Activated CD4-positive, alpha-beta T cell treated with anti-CD3 and anti-CD28 coated beads for 1 hour (primary cell): ENCODE data around the gene AATF.

Source experiments
- DNase-seq: peaks from one replicate; pipeline ENCODE4 v3.0.0-alpha.2; 2020

AATF gene

DNA sequence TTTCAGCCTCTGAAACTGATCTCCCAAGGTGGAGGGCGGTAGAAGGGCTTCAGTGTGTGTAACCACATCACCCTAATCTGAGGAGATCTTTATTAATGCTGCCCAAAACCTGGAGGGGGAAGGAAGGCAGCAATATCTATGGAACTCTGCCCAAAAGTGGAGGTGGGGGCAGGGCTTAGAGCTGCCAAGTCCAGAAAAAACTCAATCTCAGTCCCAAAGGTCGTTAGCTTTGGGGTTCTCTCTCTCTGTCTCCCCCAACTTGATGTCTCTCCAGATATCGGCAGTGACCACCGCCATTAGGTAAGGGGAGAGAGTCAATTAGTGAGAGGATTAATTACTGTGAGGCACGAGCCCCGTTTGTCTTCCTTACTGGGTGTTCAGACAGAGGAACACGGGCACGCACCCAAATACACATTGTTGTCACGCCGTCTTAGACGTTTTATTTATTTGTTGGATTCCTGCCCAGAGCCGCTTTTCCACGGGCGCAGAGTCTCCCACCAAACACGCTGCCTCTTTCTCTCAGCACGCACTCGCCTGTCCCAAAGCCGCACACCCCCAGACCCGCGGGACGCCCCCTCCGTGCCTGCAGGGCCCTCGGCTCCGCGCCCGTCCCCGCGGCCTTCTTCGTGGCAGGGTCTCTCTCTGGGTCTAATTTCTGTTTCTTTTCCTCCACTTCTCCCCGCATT lies 16.9 kb upstream of the AATF start:
- DNase-seq, result no peak

GRCh38 chr17:36932383-36932693 lies 16.4 kb upstream of the AATF start:
- no peak for DNase-seq

DNA sequence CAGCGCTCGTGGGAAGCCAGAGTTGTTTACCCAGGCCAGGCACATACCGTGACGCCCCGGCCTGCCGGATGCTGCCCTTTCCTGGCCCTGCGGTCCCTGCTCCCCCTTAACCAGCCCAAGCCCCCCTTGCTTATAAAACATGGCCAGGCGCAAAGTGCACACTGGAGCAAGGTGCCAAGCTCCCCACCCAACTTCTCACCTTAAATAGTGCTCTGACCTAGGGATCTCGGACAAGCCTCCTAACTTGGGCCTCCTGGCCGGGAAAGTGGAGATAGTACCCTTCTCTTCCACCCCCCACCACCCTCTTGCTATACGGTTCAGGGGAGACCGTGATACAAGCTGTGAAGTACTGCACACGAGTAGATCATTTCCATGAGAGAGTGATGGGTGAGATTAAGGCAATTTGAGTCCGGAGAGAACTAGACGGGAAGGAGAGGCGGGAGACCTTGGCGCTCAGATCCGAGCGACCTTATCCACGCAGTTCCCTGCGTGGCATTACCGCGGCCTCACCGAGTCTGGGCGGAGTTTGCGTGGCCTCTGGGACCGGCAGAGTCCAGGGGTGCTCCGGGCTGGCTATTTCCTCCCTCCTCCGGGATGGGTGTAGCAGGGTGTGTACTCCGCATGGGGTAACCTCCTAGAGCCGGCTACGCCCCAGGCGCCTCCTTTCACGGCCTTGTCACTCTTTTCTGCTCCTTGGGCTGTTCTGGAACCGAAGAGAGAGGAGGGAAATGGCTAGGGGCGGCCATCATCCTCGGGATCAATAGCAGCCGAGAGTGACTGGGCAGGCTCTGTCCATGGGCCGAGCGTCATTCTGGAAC lies 15.9 kb upstream of the AATF start:
- DNase-seq, result no peak

DNA sequence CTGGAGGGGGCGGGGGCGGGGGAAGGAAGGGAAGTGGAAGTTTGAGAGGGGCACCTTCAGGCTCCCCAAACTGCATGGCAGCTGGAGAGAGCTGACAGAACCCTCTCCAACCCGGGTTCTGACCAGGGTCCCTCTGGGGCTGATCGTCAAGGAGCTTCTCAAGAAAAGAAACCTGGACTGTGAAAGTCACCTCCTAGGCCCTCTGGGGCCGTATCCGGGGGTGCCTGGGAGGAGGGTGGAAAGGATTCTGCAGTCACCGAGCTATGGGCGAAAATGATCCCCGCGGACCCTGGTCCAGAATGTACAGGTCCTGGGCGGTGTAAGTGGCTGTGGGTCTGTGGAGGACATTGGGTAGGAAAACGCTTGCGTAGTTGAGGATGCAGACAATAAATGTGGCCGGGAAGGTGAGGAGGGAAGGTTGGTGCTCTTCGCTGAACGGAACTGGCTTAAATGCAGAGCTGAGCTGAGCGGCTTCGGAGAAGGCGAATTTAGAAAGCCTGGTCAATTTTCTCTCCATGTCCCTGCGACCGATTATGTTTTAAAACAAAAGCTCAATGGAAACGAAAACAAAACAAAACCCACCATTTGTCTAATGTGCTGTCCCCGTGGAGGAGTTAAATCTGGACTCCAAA lies 15.1 kb upstream of the AATF start:
- no peak for DNase-seq

DNA sequence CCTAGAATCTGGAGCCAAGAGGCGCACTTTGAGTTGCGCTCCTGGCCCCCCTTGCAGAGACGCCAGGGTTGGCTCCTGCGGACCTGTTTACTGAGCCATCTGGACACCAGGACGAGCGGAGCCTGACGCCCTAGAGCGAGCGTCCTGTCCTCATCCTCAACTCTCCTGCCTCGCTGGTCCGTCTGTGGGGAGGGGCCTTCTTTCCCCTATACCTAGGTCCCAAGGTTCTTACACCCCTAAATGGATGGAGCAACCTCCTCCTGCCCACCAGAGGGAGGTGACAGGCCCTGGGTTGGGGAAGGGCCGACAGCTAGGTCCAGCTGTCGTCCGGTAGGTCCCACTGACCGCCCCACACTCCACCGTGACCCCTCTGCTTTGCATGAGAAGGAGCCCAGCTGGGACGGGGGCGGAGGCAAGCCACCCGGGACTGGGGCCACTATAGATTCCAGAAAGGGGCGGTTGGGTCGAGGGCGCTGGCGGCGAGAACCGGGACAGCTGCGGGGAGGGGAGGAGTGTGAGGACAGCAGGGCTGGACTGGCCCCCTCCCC lies 14.5 kb upstream of the AATF start:
- DNase-seq, result no peak

GRCh38 chr17:36934692-36935630 lies 13.8 kb upstream of the AATF start:
- no peak for DNase-seq

GRCh38 chr17:36935671-36936454 lies 12.9 kb upstream of the AATF start:
- DNase-seq, result no peak

DNA sequence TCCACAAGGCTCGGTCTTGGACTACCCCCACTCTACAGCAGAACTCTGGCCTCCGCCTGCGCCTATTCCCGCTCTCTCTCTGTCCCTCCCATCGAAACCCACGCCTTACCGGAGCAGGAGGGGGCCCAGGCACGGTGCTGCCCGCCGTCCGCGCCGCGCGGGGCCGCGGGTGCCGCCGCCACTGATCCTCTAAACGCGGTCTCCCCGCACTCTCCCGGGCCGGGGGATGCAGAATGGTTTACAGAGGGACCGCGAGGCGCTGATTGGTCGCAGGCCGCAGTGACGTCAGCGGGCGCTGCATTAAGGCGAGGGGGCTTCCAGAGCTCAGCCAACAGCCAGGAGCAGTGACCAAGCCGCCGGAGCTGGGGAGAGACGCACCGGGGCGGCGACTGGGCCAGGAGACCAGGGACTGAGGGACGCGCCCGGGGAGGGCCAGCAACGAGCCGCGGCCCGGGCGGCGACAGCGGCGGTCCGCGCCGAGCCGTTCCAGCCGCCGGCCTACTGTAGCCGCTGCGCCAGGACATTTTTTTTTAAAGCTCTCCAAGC lies 12.2 kb upstream of the AATF start:
- no peak for DNase-seq

- no peak for DNase-seq
These were observed 11.5 kb upstream of the AATF start, which contains the start of gene LHX1 for GRCh38 chr17:36937001-36937958. TSS of gene LHX1 (plus strand) at chr17:36937475. CDS start at chr17:36938198, 723 bp downstream.

- DNase-seq, result no peak
These were observed 10.7 kb upstream of the AATF start for GRCh38 chr17:36937959-36938565.

DNA sequence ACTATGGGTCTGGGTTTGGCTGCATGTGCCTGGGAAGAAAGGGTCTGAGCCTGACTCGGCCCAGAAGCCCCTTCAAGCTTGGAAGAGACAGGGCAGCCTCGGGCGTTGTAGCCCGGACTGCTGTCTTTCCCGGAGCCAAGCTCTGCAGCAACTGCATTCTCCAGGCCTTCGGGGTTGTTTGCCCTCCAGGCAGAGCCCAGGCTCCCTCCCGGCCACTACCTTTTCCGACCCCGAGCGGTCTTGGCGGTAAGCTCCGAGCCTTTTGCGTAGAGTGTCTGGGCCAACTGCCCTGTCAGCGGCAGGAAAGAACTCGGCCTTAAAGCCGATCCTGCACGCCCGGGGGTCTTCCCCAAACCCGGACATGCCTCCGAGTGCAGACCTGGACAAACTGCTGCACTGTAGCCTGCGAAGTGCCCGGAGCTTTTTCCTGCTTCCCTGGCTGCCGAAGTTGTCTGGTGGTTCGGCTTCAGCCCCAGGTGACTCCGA lies 10.1 kb upstream of the AATF start:
- no peak for DNase-seq

GRCh38 chr17:36939052-36939801 lies 9.5 kb upstream of the AATF start:
- DNase-seq, result no peak

GRCh38 chr17:36939802-36940312 lies 8.9 kb upstream of the AATF start:
- no peak for DNase-seq

DNA sequence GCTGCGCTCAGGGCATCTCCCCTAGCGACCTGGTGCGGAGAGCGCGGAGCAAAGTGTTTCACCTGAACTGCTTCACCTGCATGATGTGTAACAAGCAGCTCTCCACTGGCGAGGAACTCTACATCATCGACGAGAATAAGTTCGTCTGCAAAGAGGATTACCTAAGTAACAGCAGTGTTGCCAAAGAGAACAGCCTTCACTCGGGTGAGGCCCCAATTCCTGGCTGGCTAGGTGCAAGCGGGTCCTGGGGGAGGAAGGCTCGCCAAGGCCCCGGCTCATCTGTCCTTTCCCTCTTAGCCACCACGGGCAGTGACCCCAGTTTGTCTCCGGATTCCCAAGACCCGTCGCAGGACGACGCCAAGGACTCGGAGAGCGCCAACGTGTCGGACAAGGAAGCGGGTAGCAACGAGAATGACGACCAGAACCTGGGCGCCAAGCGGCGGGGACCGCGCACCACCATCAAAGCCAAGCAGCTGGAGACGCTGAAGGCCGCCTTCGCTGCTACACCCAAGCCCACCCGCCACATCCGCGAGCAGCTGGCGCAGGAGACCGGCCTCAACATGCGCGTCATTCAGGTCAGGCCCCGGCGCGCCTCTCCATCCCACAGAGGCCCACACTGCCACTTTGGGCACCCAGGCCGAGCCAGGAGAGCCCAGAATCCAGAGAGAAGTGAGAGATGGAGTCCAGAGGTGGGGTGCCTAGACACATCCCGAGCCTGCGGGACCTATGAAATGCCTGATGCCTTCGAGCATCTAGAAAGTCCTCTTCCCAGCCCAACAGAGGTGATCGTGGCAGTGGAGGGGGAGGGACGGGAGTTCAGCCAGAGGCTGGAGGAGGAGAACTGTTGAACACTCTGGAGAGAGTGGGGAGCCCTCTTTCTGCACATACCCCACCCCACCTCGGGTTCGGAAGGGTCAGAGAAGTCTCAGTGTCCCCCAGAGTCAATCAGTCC lies 8.2 kb upstream of the AATF start:
- DNase-seq, result no peak

- no peak for DNase-seq
These were observed 7.3 kb upstream of the AATF start for GRCh38 chr17:36941265-36942010.

GRCh38 chr17:36942019-36942599 lies 6.6 kb upstream of the AATF start:
- DNase-seq, result no peak
